Stimulated activated CD8-positive, alpha-beta memory T cell treated with anti-CD3 and anti-CD28 coated beads, Interleukin-7, amount 100 ng/mL, for 48 hours (primary cell): Measurements from ENCODE around the gene SF1.

ENCODE experiments used
- DNase-seq, 2 donors: peaks; one replicate each; pipeline ENCODE4 v3.0.0-alpha.2; 2020; ENCODE audit warnings: low read depth in 1 of 2; ENCODE audit errors: extremely low read depth in 1 of 2

SF1 gene

DNA sequence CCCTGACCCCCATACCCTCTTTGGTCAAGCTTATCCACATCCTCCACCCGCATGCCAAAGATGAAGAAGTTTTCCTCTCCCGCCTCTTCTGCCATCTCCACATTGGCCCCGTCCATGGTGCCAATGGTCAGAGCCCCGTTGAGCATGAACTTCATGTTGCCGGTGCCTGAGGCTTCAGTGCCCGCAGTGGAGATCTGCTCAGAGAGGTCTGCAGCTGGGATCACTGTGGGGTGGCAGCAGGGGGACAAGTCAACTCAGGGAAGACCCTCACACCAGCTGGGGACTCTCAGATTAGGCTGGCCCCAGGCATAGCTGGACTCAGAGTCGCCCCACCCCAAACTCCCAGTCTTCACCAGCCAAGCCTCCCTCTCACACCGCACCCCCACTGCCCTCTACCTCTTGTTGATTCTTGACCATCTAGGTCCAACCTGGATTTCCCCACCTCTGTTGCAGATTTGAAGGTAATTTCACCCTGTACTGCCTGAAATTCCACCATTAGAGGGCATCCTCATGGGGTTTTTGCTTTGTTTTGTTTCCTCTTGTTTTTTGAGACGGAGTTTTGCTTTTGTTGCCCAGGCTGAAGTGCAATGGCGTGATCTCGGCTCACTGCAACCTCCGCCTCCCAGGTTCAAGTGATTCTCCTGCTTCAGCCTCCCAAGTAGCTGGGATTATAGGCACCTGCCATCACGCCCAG, 27.8 kb downstream of the SF1 start:
- no peak for DNase-seq

DNA sequence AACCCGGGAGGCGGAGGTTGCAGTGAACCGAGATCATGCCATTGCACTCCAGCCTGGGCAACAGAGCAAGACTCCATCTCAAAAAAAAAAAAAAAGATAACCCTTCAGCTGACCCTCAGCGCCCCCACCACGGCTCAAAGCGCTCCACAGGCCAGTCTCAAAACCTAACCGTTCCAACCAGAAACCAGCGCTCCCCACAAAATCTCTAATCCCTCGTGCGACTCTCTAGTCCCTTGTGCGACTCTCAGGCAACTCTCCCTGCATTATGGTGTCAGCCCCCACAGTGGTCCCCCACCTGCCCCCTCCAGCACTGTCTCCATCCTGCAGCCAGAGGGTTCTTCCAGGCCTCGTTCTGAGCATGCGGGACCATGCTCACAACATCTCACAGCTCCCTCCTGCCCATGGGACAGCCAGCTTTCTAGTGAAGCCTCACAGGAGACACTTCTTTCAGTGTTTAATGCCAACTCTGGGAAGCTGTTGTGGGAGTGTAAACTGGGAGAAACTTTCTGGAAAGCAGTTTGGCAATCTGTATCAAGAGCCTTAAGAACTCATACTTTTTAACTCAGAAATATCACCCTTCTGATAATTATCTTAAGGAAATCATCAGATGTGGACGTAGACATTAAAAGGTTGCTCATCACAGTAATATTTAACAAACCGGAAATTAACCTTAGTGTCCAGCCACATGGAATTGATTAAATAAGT, 30.2 kb downstream of the SF1 start:
- DNase-seq = no peak

DNA sequence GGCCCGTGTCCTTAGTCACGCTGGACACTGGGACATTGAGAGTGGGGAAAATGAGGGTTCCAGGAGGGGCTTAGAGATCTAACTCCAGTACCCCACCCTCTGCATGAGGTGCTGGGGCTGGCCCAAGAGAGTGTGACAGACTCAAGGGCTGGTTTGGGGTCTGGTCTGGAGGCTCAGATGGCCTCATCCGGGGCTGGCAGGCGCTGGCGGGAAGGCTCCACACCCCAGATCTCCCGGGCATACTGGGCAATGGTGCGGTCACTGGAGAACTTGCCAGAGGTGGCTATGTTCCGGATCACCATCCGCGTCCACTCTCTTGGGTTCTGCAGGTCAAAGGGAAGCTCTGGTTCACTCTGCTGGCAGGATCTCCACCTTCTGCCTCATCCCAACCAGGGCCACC, 31.9 kb downstream of the SF1 start:
- no peak for DNase-seq

DNA sequence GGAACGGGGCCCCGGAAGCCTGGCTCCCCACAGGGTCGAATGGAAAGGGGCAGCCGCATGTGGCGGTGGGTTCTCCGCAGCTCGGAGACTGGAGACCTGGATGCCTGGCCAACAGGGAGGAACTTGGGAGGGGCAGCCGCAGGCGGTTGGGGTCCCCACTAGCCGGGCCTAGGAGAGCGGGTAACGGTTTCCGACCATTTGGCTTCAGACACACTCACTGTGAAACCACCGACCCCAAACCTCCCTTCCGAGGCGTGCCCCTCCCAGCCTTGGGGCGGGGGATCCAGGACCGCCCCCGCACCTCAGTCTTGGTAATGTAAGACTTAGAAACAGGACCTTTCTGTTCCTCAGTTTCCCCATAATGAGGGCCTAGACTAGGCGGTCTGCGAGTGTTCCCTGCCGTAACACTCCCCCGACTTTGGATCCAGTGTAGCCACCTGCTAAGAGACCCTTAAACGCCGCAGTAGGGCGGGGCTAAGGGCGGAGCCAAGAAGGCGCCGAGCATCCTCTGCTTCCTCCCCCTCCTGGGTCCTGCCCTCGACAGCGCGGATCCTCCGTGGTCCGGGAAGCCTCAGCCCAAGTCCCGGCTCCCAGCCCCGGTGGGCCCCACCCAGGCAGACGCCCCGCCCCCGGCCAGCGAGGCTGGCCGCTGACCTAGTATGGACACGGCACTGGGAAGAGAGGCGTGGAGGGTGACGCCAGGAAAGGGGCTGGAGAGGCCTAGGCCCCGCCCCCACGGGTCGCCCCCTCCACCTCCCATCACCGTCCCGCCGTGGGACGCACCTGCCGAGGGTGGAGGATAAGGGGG, 32.6 kb downstream of the SF1 start:
- DNase-seq = peak; percentile 48 to 54

DNA sequence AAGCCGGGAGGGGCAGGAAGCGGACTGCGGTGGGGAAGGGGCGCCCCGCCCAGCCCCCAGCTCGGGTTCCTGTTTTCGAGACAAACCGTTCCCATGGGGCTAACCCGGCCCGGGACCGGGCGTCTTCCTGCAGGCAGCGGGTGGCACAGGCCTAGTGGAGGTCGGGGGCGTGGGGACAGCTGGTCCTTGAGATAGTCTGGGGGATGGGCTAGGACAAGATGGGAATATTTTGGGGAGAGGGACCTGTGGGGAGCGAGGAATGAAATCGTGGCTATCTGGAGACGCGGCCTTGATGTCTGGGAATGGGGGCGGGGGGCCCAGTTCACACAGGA, 33.2 kb downstream of the SF1 start:
- peak in 1 of 2 donors; percentile 32 for DNase-seq

DNA sequence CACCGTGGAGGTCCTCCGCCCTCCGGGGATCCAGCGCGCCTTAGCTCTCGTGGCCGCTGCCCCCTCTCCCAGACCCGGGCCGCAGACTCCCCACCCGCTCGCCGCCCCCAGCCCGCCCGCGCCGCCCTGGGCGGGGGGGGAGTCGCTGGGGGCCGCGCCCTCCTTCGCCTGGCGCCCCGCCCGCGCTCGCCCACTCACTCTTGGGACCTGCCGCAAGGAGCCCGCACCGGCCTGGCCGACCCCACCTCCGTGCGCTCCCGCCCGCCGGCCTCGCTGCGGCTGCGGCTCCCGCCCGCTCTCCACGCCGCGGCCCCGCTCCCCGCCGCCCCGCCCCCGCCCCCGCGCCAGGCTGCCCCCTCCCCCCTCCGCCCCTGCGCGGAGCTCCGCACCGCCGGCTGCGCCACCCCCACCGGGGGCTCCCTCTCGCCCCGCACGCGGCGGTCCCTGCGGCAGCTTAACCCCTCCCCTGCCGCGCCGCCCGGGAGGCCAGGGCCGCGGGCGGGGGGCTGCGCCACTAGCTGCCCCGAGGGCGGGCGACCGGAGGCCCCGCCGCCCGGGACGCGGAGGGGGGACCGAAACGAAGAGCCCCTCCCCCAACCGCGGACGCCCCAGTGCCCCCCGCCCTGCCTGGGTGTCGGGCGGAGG, 33.7 kb downstream of the SF1 start:
- no peak for DNase-seq

DNA sequence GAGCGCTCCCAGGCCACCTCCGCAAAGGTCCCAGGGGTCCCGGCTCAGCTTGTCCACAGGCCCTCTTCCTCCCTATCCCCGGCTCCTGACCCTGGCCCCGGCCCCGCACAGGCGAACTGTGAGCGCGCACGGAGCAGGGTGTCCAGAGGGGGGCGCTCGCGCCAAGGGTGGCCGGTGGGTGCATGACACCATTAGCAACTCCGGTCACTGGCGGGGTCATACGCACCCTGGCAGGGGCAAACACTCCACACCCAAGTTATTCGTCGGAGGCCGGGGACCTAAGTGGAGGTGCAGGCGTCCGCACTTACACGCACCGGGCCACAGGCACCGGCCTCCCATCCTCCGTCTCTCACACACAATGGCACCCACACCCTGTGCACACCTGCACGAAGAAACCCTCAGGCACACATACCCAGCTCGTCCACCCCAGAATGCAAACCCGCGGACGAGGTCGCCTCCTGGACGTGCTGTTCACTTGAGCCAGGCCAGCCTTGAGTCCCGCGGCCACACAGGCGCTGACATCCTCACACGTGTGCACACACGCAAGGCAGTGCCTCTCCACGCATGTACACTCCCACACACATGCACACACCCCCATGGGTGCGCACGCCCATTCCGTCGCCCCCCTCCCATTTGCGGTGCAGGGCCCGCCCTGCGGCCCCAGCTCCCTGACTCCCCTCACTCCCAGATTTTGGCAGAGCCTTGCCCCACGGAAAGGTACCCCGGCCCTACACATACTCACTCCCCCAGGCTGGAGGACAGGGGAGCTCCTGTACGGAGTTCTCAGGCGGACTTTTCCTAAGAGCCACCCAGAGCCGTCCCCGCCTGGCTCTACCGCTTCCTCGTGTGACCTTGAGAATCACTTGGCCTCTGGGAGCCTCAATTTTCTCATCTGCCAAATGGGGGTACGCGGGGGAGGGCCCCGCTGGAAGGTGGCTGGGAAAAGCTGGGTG, 34.5 kb downstream of the SF1 start, which contains the start of gene RASGRP2:
Gene RASGRP2 (minus strand): TSS at position 552 of the 953 bp plus-strand sequence. CDS start 1,276 bp downstream, outside the sequence.
- DNase-seq = peak; percentile 46 to 68

DNA sequence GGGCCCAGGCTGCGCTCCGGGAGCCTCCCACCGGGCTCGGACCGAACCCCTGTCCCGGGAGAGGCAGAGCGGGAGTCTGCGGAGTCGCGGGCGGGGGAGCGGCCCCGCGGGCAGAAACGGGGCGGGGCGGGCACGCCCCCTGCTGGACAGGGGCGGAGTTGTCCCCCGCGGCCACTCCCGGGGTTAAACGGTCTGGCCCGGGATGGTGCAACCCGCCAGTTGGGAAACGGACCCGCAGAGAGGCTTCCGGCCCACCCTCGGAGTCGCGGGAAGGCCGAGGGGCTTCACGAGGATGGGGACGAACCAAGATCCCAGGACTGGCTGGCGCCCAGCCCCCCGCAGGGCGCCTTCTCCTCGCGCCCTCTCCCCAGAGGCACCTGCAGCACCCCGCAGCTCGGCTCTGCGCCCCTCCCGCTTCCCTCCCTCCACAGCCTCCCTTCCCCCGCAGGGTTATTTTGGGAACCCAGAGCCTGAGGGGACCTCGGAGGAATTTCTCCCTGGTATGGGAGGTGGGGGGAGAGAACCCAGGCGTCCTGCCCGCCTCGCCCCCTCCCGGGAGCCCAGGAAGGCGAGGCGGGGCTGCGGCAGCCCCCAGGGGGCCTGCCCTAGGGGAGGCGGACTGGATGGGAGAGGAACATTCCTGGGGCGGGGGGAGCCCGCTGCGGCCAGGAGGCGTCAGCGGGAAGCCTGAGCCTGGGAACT, 35.3 kb downstream of the SF1 start:
- peak in 1 of 2 donors; percentile 62 for DNase-seq

DNA sequence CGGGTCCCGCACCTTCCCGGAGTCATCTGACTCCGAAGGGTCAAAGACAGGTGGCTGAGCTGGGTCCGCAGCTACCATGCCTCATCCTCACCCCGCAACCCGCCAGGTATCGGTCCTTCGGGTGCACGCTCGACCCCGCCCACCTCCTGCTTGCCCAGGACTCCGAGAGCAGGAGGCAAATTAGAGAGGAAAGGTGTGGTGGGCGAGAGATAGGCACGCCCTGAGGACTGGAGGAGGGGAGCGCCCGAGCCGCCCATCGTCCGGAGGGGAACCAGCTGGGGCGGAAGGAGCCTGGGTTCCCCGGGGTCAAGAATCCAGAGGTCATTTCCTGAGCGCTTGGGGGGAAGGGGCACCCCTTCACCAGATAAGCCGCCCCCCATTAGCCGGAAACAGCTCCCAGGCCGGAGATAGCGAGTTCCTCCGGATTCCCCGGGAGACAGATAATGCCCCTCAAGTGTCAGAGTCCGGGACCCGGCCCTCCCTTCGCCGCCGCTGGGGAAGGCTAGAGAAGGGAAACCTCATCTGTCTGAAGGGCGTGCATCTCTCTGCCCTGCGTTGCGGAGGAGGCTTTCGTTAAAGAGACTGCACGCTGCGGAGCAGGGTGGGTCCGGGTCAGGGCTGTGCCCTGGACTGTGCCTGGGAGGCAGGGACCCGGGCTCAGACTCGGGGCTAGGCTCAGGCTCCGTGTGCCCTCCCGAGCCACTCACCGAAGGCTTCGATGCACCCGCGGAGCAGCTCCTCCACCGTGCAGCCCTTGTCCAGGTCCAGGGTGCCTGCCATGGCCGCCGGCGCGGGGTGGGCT, 36.1 kb downstream of the SF1 start:
- no peak for DNase-seq

DNA sequence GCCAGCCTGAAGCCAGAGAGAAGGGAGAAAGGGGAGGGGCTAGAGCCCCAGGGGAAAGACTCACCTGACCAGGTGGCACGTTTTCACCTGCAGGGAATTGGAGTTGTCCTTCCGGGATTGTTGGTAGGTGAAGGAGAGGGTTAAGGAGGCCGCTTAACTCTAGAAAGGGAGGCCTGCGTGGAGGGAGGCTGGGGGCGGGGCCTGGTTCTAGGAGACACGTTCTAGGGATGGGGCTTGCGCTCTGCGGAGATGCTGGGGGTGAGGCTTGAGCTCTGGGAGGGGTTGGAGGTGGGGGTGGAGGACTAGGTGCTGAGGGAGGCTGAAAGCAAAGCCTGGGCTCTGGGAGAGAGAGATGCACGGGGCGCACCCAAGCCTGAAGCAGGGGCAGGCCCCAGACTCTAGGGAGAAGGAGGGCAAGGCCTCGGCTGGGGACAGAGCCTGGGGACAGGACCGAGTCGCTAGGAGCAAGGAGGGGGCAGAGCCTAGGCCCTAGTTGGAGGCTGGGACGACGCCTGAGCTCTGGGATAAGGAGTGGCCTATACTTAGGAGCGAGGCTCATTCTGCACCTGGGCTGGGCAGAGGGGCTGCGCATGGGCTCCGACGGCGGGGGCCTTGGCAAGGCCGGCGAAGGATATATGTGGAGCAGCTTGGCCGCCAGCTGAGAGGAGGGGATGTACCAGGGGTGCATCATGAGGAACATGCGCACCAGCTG, 36.8 kb downstream of the SF1 start:
- DNase-seq = no peak

DNA sequence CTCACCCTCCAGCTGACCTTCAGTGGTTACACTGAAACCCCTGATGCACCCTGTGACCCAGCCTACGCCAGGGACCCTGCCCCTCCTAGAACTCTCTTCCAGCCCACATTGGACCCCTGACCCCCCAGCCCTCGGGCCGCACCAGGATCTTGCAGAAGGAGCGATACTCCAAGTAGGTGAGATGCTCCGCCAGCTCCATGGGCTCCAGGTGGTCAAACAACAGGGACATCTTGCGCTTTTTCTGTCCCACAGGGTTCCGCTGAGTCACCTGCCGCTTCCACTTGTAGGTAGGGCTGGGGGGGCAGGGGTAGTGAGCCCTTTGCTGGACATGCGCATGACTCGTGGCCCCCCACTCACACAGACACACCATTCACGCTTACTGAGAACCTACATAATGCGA, 38.5 kb downstream of the SF1 start:
- DNase-seq = no peak

DNA sequence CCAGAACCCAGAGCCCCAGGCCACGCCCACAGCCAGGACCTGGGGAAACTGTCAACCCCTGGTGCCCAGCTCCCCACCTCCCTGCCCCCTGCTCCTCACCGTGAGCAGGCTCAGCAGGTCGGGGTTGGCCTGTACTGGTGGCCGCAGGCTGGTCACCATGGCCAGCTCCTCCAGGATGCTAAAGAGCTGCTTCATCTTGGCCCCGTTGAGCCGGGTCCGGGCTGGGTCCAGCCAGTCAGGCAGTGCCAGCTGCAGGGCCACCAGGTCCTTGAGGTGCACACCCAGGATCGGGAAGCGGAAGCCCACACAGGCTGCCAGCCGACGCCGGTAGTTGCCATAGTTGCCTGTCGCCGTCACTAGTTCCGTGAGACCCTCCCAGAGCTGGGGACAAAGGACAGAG, 41.7 kb downstream of the SF1 start:
- DNase-seq = no peak

DNA sequence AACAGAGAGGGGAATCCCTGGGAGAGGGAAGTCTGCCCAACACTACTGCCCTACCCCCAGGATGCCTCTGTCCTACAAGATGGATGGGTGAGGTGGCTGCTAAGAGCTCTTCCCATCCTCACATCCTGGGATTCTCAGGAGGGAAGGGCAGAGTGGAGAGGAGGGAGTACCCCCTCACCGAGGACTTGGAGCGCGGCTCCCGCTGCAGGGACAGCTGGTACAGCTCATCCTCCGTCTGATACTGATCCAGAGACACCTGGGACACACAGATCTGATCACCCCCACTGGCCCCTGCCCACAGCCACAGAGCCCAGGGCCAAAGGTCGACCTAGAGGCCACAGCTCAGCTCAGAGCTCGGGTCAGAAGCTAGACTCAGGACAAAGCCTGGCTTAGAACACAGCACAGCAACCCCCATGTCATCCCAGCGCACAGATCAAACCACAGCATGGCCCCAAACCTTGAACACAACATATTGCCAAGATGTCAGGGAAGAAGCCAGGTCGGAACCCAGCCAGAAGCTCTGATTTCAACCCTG, 42.5 kb downstream of the SF1 start:
- DNase-seq = no peak

DNA sequence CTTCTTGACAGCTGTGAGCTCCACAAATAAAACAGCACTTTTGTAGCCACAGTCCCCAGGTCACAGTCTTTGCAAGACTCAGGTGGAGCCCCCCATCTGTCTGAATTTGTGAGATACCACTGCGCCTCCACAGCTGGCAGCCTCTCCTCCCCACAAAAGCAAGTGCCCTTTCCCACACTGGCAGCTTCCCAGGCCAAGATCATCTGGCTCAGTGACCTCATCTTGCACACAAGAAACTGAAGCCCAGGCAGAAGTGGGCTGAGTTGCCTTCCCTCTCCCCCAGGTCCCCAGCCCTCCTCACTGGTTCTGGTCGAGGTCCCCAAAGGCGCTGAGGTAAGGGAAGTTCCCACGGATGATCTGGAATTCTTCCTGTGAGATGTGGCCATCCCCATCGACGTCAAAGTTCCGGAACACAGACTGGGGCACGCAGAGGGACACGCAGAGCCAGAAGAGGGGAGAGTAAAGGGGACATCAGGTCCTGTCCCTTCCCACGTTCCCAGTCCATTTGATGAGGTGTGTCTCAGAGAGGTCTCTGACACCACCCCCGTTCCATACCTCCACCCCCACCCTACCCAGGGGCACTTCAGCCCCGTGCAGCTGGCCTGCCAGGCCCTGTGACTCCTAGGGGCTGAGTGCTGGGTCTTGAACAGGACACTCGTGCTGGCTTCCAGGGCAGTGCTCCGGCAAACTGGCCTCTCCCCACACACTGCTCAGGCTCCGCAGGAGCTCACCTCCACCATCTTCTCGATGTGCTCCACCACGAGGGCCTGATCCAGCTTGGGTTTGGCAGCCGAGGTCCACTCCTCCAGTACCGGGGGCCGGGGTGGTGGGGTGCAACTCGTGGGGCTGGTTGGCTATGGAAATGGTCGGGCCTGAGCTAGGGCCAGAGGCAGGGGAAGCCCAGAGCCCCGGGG, 43.3 kb downstream of the SF1 start:
- no peak for DNase-seq

DNA sequence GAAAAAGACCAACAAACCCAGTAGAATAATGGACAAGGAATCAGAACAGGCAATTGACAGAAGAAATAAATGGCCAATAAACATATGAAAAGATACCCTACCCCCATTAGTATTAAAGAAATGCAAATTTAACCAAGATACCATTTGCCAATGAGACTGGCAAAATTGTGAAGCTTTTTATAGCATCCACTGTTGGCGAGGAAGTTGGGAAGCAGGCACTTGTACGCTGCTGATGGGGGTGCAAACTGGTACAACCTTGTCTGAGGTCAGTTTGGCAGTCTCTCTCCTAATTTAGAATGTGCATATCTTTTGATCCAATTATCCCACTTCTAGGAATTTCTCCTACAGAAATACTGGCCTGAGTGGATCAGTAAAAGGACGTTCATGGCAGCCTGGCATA, 46.7 kb downstream of the SF1 start:
- no peak for DNase-seq

DNA sequence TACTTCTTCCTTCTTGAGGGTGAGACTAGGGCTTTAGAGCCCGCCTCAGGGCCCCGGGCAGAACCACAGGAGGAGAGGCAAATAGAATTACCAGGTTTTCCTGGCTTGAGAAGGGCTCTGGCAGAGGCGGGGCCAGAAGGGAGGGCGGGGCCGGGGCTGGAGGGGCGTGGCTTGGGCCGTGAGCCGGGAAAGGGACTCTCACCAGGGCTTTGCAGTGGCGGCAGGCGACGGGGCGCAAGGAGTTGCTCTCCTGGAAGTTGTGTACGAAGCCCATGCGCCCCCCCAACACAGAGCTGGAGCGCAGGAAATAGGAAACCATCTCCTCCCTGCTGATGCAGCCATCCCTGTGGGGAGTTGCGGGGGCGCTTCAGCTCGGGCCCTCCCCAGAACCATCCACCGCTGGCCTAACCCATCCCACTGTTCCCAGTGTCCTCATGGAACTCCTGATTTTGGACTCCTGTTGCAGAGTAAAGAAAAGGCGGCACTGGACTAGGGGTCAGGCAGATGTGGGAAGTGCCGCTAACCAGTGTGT, 48.4 kb downstream of the SF1 start:
- DNase-seq = no peak
